Parathyroid adenoma (tissue), 2 donors: ENCODE results near the gene BARHL2.

Experiments used
- H2AFZ ChIP-seq: fragments of 300-600 bp; sonication (generic); one replicate; pipeline ENCODE4 v1.7.0; 2017; ENCODE audit warnings: antibody characterized with exemption, mild to moderate bottlenecking
- H3K27ac ChIP-seq: fragments of 300-600 bp; sonication (generic); one replicate; pipeline ENCODE4 v1.7.0; 2017
- H3K27me3 ChIP-seq: fragments of 300-600 bp; sonication (generic); one replicate; pipeline ENCODE4 v1.7.0; 2017; ENCODE audit warnings: low read length; ENCODE audit not compliant: control insufficient read depth, insufficient read depth
- H3K36me3 ChIP-seq: fragments of 300-600 bp; sonication (generic); one replicate; pipeline ENCODE4 v1.7.0; 2017; ENCODE audit warnings: low read length; ENCODE audit not compliant: control insufficient read depth, insufficient read depth
- H3K4me1 ChIP-seq: fragments of 300-600 bp; sonication (generic); one replicate; pipeline ENCODE4 v1.7.0; 2017; ENCODE audit warnings: control low read depth
- H3K4me2 ChIP-seq: fragments of 300-600 bp; sonication (generic); one replicate; pipeline ENCODE4 v1.7.0; 2017; ENCODE audit warnings: low read length
- H3K4me3 ChIP-seq: fragments of 300-600 bp; sonication (generic); one replicate; pipeline ENCODE4 v1.7.0; 2017; ENCODE audit warnings: low read depth, low read length
- H3K79me2 ChIP-seq: fragments of 300-600 bp; sonication (generic); one replicate; pipeline ENCODE4 v1.7.0; 2017; ENCODE audit warnings: control low read depth
- H3K9ac ChIP-seq: fragments of 300-600 bp; sonication (generic); one replicate; pipeline ENCODE4 v1.7.0; 2017; ENCODE audit warnings: mild to moderate bottlenecking
- H3K9me3 ChIP-seq: fragments of 300-600 bp; sonication (generic); one replicate; pipeline ENCODE4 v1.7.0; 2017; ENCODE audit warnings: low read length; ENCODE audit not compliant: control insufficient read depth
- TF ChIP-seq, protein P1 (sequence below): fragments of 300-600 bp; sonication (generic); IDR thresholded peaks from one replicate; pipeline ENCODE4 v1.7.0; 2017; ENCODE audit warnings: antibody characterized with exemption, mild to moderate bottlenecking
- donor health status: primary hyperparathyroidism.

Gene BARHL2

DNA sequence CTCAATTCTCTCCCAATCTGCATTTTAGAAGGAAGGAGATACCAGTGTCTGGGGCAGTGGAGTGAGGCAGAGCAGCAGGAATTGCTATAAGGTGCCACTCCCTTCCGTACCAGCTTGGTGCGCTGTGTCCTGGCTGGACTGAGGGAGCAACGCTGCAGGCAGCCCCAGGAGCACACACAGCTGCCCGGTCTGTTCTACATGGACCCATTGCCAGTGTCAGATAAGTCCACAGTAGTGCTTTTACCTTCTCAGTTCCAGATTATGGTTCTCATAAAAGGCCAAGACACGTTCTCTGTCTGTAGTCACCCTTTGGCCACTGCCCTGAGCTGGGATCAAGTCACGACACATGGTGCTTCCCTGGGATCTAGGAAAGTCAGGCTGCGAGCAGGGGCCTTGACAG lies 44.1 kb upstream of the BARHL2 start:
- TF ChIP-seq, protein P1, sequence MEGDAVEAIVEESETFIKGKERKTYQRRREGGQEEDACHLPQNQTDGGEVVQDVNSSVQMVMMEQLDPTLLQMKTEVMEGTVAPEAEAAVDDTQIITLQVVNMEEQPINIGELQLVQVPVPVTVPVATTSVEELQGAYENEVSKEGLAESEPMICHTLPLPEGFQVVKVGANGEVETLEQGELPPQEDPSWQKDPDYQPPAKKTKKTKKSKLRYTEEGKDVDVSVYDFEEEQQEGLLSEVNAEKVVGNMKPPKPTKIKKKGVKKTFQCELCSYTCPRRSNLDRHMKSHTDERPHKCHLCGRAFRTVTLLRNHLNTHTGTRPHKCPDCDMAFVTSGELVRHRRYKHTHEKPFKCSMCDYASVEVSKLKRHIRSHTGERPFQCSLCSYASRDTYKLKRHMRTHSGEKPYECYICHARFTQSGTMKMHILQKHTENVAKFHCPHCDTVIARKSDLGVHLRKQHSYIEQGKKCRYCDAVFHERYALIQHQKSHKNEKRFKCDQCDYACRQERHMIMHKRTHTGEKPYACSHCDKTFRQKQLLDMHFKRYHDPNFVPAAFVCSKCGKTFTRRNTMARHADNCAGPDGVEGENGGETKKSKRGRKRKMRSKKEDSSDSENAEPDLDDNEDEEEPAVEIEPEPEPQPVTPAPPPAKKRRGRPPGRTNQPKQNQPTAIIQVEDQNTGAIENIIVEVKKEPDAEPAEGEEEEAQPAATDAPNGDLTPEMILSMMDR: no peak
- H3K36me3 ChIP-seq: no peaks in the 10 kb centered on the region
- no peak overlapping the region for H3K9ac ChIP-seq
- H3K4me2 ChIP-seq: no peak overlapping the region
- H3K9me3 ChIP-seq: no peaks in the 10 kb centered on the region
- no peaks in the 10 kb centered on the region for H3K4me1 ChIP-seq
- no peaks in the 10 kb centered on the region for H3K79me2 ChIP-seq
- no peak overlapping the region for H3K4me3 ChIP-seq
- no peaks in the 10 kb centered on the region for H3K27me3 ChIP-seq
- no peak overlapping the region for H2AFZ ChIP-seq
- no peak overlapping the region for H3K27ac ChIP-seq

DNA sequence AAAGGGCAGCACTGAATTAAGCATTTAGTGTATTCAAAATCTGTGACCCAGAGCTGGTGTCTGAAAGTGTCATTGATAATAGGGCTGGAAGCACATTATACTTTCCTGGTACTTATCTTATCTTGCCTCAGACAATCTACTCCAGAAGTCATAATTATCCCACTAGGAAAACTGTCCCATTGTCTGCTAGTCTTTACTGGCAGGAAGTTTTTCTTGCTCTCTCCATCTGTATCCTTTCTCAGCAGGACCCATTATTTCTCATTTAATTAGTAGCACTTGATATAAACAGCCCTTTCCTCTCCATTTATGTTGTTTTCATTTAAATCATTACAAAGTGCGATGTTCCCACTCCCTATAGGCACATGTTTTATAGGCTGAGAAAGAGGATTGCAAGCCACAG lies 36.5 kb upstream of the BARHL2 start:
- Histone ChIP-seq H3K4me1 (no peaks in the 10 kb centered on the region), H3K9me3 (no peaks in the 10 kb centered on the region), H3K27ac (no peak overlapping the region), H2AFZ (no peak overlapping the region), H3K27me3 (no peaks in the 10 kb centered on the region), H3K4me3 (no peak overlapping the region), H3K36me3 (no peaks in the 10 kb centered on the region), H3K9ac (no peak overlapping the region), H3K79me2 (no peaks in the 10 kb centered on the region), H3K4me2 (no peak overlapping the region)
- TF ChIP-seq, protein P1: no peak

DNA sequence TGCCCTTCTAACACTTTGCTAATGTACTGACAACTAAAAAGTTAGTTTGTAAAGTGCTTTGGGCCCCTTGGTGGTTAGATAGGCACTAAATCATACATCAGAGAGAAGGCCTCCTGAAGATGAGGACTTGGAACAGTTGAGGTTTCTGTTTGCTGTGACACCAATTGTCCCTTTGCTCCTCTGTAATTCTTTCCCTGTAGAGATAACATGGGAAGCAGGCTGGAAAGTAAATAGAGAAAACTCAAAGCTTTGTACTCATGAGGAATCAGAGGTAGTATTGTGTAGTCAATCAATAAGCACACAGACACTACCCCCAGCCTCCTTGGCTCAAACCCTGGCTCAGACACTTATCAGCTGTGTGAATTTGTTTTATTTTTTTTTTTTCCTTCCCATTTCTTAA lies 31.6 kb upstream of the BARHL2 start:
- H3K4me3 ChIP-seq: no peak overlapping the region
- H3K9me3 ChIP-seq: no peaks in the 10 kb centered on the region
- no peaks in the 10 kb centered on the region for H3K27me3 ChIP-seq
- no peak overlapping the region for H3K9ac ChIP-seq
- H3K4me2 ChIP-seq: no peak overlapping the region
- no peak overlapping the region for H2AFZ ChIP-seq
- no peaks in the 10 kb centered on the region for H3K36me3 ChIP-seq
- TF ChIP-seq, protein P1: no peak
- H3K79me2 ChIP-seq: no peaks in the 10 kb centered on the region
- no peak overlapping the region for H3K27ac ChIP-seq
- H3K4me1 ChIP-seq: no peaks in the 10 kb centered on the region

DNA sequence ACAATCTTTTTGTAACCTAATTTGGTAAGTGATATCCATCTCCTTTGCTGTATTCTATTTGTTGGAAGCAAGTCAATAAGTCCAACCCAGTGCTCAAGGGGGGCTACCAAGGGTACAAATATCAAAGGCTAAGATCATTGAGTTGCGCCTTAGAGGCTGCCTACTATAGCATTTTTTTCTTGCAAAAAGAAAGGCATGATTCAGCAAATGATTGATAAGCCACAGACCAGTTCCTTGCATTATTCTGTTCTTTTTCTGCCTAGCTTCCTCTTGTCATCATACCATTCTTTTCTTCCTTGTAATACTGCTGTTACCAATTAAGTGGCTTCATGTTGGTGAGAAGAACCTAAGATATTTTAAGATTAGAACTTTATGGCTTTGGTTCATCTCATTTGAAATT lies 29.8 kb upstream of the BARHL2 start:
- H3K36me3 ChIP-seq: no peaks in the 10 kb centered on the region
- no peaks in the 10 kb centered on the region for H3K9me3 ChIP-seq
- no peak overlapping the region for H3K4me3 ChIP-seq
- H3K27ac ChIP-seq: no peak overlapping the region
- no peak overlapping the region for H2AFZ ChIP-seq
- H3K4me1 ChIP-seq: no peaks in the 10 kb centered on the region
- H3K27me3 ChIP-seq: no peaks in the 10 kb centered on the region
- H3K9ac ChIP-seq: no peak overlapping the region
- TF ChIP-seq, protein P1: no peak
- H3K4me2 ChIP-seq: no peak overlapping the region
- no peaks in the 10 kb centered on the region for H3K79me2 ChIP-seq

DNA sequence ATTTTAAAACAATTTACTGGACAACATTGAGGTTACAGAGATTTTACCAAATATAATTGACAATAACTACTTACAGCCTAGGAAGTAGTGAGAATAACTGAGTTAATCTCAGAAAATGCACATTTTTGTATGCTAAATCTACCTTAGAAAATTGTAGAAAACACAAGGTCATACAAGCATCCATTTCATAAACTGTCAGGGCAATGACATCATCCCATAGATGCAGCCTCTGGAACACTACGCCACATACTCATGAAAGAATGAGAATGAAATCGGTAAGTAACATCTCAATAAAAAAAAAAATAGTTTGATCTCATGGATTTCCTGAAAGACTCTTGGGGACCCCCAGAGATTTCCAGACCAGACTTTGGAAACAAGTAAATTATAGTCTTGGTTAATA lies 28.9 kb upstream of the BARHL2 start:
- Histone ChIP-seq H3K79me2 (no peaks in the 10 kb centered on the region), H3K9ac (no peak overlapping the region), H3K36me3 (no peaks in the 10 kb centered on the region), H3K27ac (no peak overlapping the region), H3K4me2 (no peak overlapping the region), H3K4me1 (no peaks in the 10 kb centered on the region), H3K27me3 (no peaks in the 10 kb centered on the region), H3K4me3 (no peak overlapping the region), H3K9me3 (no peaks in the 10 kb centered on the region), H2AFZ (no peak overlapping the region)
- TF ChIP-seq, protein P1: no peak
